SK-N-SH (cell line): ENCODE measurements around the gene TMEM163.

Source experiments
- EZH2phosphoT487 ChIP-seq: fragments of 200-600 bp; sonication (generic); IDR thresholded peaks from 2 replicates; pipeline ENCODE4 v1.6.1; 2017; ENCODE audit warnings: low read depth, mixed run types, mild to moderate bottlenecking, antibody characterized with exemption, moderate library complexity, borderline replicate concordance
- MAX ChIP-seq: IDR thresholded peaks from 2 replicates; pipeline ENCODE4 v1.4.0; 2012; ENCODE audit warnings: low read depth
- SMC3 ChIP-seq: IDR thresholded peaks from 2 replicates; pipeline ENCODE4 v1.6.1; 2012; ENCODE audit warnings: low read depth, low read length, improper control_type of control experiment
- TF ChIP-seq, protein P1 (sequence below): fragments of 200-600 bp; sonication (generic); IDR thresholded peaks from 2 replicates; pipeline ENCODE4 v1.6.1; 2017; ENCODE audit warnings: antibody characterized with exemption, mild to moderate bottlenecking, moderate library complexity

DNA sequence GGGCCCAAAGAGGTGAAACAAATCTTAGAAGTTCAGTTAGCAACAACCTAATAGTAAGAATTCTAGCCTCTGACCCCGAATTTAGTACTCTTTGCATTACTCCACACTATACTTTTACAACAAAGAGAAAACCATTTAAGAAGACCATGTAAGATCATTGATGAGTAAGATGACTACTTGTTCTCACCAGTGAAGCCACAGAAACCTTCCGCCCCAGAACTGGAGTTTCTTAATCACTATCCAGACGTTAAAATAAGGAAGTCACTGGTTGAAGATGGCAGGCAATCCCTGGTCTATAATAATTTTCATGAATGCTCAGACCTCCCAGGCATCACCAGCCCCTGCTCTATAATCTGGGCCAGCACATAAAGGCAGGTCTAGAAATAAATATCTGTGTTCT, 95.0 kb downstream of the TMEM163 start:
- no peak for TF ChIP-seq MAX
- TF ChIP-seq, protein P1, sequence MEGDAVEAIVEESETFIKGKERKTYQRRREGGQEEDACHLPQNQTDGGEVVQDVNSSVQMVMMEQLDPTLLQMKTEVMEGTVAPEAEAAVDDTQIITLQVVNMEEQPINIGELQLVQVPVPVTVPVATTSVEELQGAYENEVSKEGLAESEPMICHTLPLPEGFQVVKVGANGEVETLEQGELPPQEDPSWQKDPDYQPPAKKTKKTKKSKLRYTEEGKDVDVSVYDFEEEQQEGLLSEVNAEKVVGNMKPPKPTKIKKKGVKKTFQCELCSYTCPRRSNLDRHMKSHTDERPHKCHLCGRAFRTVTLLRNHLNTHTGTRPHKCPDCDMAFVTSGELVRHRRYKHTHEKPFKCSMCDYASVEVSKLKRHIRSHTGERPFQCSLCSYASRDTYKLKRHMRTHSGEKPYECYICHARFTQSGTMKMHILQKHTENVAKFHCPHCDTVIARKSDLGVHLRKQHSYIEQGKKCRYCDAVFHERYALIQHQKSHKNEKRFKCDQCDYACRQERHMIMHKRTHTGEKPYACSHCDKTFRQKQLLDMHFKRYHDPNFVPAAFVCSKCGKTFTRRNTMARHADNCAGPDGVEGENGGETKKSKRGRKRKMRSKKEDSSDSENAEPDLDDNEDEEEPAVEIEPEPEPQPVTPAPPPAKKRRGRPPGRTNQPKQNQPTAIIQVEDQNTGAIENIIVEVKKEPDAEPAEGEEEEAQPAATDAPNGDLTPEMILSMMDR: no peak
- TF ChIP-seq EZH2phosphoT487: no peak
- no peak for TF ChIP-seq SMC3
